HK-2 (cell line): ENCODE data around the gene DPM3.
"Not testable (repeated sequence)": the region's sequence is repeated elsewhere in the genome, so short reads cannot be mapped to it uniquely, and the experiment has no call there.

Source experiments
- DNase-seq: peaks from one replicate; pipeline ENCODE4 v3.0.0-alpha.2; 2018; ENCODE audit not compliant: unreplicated experiment

The DPM3 gene

DNA sequence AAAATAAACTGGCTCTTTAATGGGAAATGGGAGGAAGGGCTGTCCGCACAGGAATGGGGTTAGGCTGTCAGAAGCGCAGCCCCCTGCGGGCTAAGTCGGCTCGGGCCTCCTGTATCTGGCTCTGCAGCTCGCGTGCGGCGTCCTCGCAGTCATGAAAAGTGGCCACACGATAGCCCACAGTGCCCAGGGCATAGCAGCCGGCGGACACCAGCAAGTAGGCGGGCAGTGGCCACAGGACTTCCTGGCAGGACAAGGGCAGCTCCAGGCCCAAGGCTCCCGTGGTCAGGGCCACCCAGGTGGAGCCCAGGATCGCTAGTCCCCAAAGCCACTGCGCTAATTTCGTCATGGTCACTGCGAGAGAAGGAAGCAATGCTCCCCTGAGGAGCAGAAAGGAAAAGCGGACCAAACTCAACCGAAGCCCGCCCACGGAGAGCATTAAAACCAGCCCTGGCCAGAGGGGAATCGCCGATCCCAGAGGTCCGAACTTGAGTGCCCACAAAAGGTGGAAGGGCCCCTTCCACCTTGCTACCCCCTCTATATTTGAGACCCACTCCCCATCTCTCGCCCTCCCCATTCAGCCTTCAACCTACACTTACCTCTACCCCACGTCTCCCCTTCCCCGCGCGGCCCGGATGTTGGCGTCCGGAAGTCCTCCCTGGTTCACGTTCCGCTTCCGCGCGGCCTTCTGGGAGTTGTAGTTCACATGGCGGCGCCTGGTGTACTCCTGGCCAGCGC, at the start of gene DPM3:
Gene DPM3 (minus strand): TSS at position 637 of the 735 bp plus-strand sequence. CDS start 291 bp downstream, at position 346.
- DNase-seq: peak; percentile 84

GRCh38 chr1:155189926-155190325, 49.6 kb upstream of the DPM3 start:
- DNase-seq: not testable (repeated sequence)

DNA sequence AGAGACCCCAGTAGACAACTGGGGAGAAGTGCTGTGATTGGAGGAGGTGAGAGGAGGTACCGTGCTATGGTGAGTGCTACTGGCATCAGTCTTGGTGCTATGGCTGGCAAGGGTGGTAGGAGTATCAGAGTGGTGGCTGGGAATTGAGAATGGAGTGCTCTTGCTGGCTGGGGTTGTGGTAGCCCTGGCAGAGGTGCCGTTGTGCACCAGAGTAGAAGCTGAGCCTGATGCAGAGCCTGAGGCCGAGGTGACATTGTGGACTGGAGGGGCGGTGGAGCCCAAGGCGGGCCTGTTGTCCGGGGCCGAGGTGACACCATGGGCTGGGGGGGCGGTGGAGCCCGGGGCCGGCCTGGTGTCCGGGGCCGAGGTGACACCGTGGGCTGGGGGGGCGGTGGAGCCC, 47.9 kb upstream of the DPM3 start:
- DNase-seq: no peak

DNA sequence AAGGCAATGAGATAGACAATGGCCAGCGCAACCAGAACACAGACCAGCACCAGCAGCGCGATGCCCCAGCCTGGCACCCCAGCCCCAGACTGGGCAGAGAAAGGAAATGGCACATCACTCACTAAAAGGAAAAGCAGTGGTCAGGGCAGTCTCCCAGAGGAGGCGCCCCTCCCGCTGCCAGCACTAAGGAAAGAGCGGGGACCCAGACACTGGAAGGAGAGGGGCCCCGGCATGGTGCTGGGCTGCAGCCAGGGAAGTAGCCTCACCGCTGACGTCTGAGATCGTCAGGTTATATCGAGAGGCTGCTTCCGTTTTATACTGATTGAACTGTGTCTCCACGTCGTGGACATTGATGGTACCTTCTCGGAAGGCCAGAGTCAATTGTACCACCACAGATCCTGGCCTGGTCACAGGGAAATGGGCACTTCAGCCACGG, 47.1 kb upstream of the DPM3 start:
- DNase-seq: no peak

DNA sequence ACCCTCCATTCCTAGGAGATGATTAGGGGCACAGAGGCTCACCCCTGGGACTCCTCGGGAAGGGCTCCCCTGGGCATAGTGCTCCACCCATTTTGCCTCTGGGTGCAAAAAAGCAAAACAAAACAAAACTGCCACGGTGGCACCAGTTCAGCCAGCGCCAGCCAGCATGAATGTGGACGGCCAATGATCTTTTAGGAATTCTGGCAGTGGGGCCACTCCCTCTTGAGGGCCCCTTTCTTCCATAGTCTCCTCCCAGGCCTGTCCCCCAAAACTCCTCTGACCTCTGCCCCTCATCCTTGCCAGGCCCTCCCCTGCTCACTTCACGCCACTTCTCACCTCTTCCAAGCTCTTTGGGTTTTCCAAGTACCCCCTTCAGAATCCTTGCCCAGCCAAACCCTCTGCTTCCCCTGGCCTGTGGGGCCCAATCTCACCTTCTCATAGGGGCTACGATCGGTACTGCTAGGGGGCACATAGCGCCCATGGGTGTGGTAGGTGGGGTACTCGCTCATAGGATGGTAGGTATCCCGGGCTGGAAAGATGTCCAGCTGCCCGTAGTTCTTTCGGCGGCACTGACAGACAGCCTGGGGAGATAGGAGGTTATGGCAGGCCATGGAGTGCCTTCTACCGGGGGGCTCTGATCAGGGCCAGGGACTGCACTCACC, 46.6 kb upstream of the DPM3 start:
- no peak for DNase-seq

- no peak for DNase-seq
Measured at GRCh38 chr1:155186067-155186793, 45.9 kb upstream of the DPM3 start.

- no peak for DNase-seq
Measured at GRCh38 chr1:155185783-155186066, 45.4 kb upstream of the DPM3 start.

GRCh38 chr1:155184835-155185782, 44.8 kb upstream of the DPM3 start:
- no peak for DNase-seq

GRCh38 chr1:155184351-155184811, 44.0 kb upstream of the DPM3 start:
- DNase-seq: no peak

GRCh38 chr1:155183775-155184221, 43.5 kb upstream of the DPM3 start:
- no peak for DNase-seq

- no peak for DNase-seq
Measured at GRCh38 chr1:155182052-155182550, 41.8 kb upstream of the DPM3 start.

GRCh38 chr1:155181371-155182051, 41.2 kb upstream of the DPM3 start:
- no peak for DNase-seq

- DNase-seq: no peak
Measured at GRCh38 chr1:155179112-155180031, 39.0 kb upstream of the DPM3 start.

DNA sequence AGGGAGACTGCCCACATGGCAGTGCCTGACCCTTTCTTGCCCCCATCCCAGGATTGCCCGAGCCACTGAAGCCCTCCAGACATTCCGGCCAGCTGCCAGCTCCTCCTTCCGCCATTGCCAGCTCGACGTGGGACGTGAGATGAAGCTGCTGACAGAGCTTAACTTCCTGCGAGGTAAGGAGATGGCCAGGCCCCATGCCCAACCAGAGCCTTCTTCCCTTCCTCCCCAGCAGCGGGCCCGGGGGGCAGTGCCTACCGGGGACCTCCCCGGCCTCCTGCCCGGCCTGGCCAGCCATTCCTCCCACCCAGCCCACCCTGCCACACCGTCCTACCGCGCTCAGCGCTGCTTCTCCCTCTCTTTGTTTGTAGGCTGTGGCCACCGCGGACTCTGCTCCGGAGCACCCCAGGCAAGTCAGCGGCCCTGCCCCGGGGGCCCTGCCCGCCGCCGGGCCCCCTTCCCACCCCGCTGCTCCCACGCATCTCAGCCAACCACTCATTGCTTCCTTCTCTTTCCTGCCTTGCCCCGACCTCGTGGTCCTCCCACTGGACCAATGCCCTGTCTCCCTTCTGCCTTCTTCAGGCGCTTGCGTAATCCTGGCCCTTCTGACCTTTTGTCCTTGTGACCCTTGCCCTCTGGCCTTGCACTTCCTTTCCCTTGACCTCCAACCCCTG, 38.2 kb upstream of the DPM3 start:
- no peak for DNase-seq

DNA sequence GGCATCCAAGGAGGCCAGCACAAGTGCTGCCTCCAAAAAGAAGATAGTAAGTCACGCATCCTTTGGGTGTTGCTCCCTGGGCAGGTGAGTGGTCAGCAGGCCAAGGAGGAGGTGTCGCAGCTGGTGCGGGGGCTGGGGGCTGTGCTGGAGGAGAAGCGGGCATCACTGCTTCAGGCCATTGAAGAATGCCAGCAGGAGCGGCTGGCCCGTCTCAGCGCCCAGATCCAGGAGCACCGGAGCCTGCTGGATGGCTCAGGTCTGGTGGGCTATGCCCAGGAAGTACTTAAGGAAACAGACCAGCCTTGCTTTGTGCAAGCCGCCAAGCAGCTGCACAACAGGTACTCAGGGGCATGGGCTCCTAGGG, 37.6 kb upstream of the DPM3 start:
- no peak for DNase-seq

- DNase-seq: no peak
Measured at GRCh38 chr1:155177192-155177917, 37.0 kb upstream of the DPM3 start.

DNA sequence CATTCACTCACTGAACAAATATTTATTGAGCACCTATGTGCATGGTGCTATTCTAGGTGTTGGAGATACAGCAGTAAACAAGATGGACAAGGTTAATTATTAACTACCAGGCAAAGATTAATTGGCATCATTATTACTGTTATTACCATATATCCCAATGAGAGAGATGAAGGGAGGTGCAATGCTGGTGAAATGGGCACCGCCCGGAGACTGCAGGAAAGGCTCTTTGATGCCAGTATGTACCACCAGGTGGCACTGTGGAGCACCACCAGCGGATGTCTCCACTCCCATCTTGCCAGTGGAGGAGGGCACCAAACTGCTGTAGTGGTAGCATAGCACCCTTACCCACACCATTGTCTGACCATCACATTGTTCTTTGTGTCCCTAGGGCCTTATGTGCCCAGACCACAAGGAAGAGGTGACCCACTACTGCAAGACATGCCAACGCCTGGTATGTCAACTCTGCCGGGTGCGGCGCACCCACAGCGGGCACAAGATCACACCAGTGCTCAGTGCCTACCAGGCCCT, 36.3 kb upstream of the DPM3 start:
- DNase-seq: peak; percentile 86

DNA sequence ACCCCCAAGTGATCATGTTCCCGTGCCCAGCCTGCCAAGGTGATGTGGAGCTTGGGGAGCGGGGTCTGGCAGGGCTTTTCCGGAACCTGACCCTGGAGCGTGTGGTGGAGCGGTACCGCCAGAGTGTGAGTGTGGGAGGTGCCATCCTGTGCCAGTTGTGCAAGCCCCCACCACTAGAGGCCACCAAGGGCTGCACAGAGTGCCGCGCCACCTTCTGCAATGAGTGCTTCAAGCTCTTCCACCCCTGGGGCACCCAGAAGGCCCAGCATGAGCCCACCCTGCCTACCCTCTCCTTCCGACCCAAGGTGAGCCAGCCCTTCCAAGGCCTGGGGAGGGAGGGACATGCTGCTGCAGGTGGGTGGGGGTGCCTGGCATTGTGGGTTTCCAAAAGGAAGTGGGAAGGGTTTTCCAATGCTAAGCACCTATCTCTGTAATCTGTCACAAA, 35.6 kb upstream of the DPM3 start:
- DNase-seq: no peak
